AG09319 (cell line): ENCODE results near the gene SLC66A1.

Source experiments
- DNase-seq: peaks from one replicate; pipeline ENCODE4 v3.0.0-alpha.2; 2010; ENCODE audit warnings: low read depth; ENCODE audit errors: extremely low read depth
- CTCF ChIP-seq: IDR thresholded peaks from 2 replicates; pipeline ENCODE4 v1.5.1; 2011; ENCODE audit warnings: low read depth, mild to moderate bottlenecking, inconsistent platforms, low read length, moderate library complexity

Gene SLC66A1

GRCh38 chr1:19360843-19361610 is 48.9 kb downstream of the SLC66A1 start:
- no peak for DNase-seq
- no peak for TF ChIP-seq CTCF

- DNase-seq: no peak
- no peak for TF ChIP-seq CTCF
Observed at GRCh38 chr1:19361611-19362147, 49.6 kb downstream of the SLC66A1 start.

- DNase-seq: no peak
- TF ChIP-seq CTCF: no peak
Observed at GRCh38 chr1:19363536-19364152, 51.5 kb downstream of the SLC66A1 start.

GRCh38 chr1:19365721-19366120 is 53.6 kb downstream of the SLC66A1 start:
- no peak for TF ChIP-seq CTCF

GRCh38 chr1:19366599-19367536 is 54.7 kb downstream of the SLC66A1 start:
- no peak for DNase-seq
- TF ChIP-seq CTCF: no peak

More at GRCh38 chr1:19365721-19366120, 53.6 kb downstream of the SLC66A1 start:
- DNase-seq: no peak

- TF ChIP-seq CTCF: no peak
- DNase-seq: no peak
Observed at GRCh38 chr1:19367584-19368041, 55.5 kb downstream of the SLC66A1 start.
